ENCODE measurements around the gene SORCS2.

The SORCS2 gene

DNA sequence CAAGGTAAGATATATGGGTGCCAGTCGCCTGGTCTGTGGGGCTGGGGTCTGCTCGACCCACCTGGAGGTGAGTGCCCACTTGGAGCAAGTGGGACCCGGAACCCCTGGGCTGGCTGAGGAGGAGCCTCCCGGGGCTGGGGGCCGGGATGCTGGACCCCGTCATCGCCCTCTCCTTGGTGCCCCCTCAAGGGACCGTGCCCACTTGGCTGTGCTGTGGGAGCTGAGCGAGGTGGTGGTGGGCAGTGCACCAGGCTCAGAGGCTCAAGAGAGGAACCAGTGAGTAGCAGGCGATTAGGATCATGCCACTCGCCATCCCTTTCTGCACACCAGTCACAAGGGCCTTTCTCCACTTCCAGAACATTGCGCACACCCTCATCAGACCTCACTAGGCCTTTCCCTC lies 446.2 kb downstream of the SORCS2 start:
- no peak for DNase-seq (ENCODE audit: extremely low read depth, low read depth)
- TF ChIP-seq, protein P1, sequence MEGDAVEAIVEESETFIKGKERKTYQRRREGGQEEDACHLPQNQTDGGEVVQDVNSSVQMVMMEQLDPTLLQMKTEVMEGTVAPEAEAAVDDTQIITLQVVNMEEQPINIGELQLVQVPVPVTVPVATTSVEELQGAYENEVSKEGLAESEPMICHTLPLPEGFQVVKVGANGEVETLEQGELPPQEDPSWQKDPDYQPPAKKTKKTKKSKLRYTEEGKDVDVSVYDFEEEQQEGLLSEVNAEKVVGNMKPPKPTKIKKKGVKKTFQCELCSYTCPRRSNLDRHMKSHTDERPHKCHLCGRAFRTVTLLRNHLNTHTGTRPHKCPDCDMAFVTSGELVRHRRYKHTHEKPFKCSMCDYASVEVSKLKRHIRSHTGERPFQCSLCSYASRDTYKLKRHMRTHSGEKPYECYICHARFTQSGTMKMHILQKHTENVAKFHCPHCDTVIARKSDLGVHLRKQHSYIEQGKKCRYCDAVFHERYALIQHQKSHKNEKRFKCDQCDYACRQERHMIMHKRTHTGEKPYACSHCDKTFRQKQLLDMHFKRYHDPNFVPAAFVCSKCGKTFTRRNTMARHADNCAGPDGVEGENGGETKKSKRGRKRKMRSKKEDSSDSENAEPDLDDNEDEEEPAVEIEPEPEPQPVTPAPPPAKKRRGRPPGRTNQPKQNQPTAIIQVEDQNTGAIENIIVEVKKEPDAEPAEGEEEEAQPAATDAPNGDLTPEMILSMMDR (IDR thresholded peaks at IDR 0.05; ENCODE audit: low read depth, low read length), result no peak

DNA sequence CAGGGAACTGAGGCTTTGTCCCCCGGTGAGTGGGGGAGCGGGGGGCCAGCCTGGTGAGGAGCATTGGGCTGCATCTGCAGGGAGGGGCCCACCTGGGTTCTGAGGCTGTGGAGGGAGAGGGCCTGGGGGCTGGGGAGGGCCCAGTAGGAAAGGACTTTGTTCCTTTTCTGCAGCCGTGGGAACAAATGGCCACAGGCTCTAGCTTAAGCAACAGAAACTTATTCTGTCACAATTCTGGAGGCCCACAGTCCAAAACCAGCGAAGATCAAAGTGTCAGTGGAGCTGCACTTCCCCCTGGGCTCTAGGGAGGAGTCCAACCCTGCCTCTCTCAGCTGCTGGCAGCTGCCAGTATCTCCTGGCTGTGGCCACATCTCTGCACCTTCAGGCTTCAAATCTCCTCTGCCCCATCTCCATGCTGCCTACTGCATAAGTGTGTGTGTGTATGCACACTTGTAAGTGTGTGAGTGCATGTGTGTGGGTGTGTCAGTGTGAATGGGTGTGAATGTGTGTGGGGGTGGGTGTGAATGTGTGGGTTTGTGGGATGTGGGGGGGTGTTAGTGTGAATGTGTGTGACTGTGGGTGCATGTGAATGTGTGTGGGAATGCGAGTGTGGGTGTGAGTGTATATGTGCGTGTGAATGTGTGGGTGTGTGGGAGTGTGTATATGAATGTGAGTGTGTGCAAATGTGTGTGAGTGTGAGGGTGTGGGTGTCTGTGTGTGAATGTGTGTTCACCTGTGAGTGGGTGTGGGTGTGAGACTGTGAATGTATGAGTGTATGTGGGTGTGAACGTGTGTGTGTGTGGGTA lies 446.8 kb downstream of the SORCS2 start:
- no peak for DNase-seq (ENCODE audit: extremely low read depth, low read depth)
- TF ChIP-seq, protein P1 (IDR thresholded peaks at IDR 0.05; ENCODE audit: low read depth, low read length), result no peak

DNA sequence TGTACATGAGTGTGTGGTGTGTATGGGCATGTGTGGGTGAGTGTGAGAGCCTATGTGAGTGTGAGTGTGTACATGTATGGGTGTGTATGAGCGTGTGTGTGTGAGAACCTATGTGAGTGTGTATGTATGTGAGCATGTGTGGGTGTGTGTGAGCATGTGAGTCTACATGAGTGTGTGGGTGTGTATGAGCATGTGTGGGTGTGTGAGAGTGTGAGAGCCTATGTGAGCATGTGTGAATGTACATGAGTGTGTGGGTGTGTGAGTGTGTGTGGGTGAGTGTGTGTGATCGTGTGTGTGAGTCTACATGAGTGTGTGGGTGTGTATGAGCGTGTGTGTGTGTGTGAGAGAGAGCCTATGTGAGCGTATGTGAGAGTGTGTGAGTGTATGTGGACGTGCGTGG lies 447.8 kb downstream of the SORCS2 start:
- TF ChIP-seq, protein P1 (IDR thresholded peaks at IDR 0.05; ENCODE audit: low read depth, low read length), result no peak
- DNase-seq (ENCODE audit: extremely low read depth, low read depth), result no peak

DNA sequence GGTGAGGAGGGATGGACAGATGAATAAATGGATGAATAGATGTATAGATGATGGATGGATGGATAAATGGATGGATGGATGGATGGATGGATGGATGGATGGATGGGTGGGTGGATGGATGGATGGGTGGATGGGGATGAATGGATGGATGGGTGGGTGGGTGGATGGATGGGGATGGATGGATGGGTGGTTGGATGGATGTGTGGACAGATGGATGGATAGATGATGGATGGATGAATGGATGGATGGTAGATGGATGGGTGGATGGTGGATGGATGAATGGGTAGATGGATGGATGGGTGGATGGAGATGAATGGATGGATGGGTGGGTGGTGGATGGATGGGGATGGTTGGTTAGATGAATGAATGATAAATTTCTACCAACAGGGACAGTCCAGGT lies 449.4 kb downstream of the SORCS2 start:
- no peak for DNase-seq (ENCODE audit: extremely low read depth, low read depth)
- TF ChIP-seq, protein P1 (IDR thresholded peaks at IDR 0.05; ENCODE audit: low read depth, low read length), result no peak

DNA sequence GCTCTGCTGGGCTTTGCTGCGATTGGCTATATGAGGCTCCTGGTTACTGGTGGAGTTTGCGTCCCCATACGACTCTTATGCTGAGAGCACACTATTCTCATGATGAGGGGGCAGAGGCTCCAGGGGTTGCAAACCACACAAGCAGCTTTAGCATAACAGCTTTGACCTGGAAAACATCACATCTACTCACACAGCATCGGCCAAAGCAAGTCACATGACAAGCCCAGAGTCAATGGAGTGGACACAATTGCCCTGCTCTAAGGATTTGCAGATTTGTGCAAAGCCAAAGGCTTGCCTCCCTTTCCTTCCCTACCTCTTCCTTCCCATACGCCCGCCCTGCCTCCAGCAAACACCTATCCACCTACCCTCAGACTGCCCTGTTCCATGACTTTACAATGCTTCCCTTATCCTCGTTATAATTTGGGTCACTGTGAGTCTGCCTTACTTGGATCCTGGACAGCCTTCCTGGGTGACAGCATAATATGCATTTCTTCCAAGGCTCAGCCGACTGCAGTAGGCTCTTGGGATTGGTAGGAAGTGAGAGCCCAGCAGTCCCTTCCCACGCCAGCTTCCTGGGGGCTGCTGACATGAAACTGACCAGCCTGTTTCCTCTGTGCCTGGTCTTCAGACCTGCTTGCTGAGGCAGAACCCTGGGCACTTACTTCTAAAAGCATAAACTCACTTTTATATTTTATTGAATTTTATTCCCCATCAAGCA lies 450.6 kb downstream of the SORCS2 start:
- TF ChIP-seq, protein P1 (IDR thresholded peaks at IDR 0.05; ENCODE audit: low read depth, low read length), result no peak
- no peak for DNase-seq (ENCODE audit: extremely low read depth, low read depth)

DNA sequence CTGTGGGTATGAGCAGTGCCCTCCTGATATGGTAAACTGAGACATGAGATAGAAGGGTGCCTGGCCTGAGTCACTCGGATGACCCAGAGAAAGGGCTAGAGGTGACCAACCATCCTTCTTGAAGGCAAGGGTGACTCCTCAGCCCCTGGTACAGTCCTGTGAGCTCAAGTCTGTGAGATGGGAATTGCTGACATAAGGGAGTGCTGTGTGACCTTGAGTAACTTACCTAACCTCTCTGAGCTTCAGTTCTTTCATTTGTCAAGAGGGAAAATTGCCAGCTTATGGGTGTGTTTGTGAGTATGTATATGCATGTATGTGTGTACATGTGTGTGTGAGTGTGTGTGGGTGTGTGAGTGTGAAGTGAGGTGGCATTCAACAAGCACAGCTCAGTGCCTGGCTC lies 452.8 kb downstream of the SORCS2 start:
- DNase-seq (ENCODE audit: extremely low read depth, low read depth), result no peak
- TF ChIP-seq, protein P1 (IDR thresholded peaks at IDR 0.05; ENCODE audit: low read depth, low read length), result no peak

DNA sequence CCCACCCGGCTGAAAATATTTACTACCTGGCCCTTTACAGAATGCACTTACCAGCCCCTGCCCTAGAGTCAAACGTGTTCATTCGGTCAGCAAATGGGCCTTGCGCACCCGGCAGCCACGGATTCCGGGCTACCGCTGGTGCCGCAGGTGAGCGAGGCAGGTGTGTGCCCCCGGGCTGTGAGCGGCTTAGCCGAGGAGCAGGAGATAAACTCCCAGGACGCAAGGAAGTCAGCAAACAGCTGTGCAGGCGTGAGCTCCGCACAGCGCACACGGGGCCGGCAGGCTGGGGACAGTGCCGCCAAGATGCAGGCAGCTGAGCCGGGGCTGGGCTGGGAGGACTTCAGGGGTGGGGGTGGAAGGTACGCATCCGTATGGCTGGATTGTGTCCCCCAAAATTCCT lies 453.6 kb downstream of the SORCS2 start:
- TF ChIP-seq, protein P1 (IDR thresholded peaks at IDR 0.05; ENCODE audit: low read depth, low read length), result no peak
- no peak for DNase-seq (ENCODE audit: extremely low read depth, low read depth)

Measured in AG09319 (cell line).